ENCODE data around the gene CHRDL2.
"Not testable (repeated sequence)": the region's sequence is repeated elsewhere in the genome, so short reads cannot be mapped to it uniquely, and the experiment has no call there.

- TF ChIP-seq, protein P1, sequence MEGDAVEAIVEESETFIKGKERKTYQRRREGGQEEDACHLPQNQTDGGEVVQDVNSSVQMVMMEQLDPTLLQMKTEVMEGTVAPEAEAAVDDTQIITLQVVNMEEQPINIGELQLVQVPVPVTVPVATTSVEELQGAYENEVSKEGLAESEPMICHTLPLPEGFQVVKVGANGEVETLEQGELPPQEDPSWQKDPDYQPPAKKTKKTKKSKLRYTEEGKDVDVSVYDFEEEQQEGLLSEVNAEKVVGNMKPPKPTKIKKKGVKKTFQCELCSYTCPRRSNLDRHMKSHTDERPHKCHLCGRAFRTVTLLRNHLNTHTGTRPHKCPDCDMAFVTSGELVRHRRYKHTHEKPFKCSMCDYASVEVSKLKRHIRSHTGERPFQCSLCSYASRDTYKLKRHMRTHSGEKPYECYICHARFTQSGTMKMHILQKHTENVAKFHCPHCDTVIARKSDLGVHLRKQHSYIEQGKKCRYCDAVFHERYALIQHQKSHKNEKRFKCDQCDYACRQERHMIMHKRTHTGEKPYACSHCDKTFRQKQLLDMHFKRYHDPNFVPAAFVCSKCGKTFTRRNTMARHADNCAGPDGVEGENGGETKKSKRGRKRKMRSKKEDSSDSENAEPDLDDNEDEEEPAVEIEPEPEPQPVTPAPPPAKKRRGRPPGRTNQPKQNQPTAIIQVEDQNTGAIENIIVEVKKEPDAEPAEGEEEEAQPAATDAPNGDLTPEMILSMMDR (IDR thresholded peaks at IDR 0.05; ENCODE audit: low read length), result not testable (repeated sequence)
- TF ChIP-seq EZH2 (optimal IDR thresholded peaks at IDR 0.05; ENCODE audit: low read depth, low read length); EZH2phosphoT487 (IDR thresholded peaks at IDR 0.05; ENCODE audit: low read length): not testable (repeated sequence)
These were observed 72.1 kb downstream of the CHRDL2 start for GRCh38 chr11:74659124-74659523.

Data from MM.1S (cell line).